Dermis microvascular lymphatic vessel endothelial cell (primary cell): ENCODE measurements around the gene RNF183. TPM values are rescaled to one million over a fixed set of nuclear protein-coding genes. Genes with fewer than 3 reads are reported as not detected.
"Not testable (repeated sequence)": the region's sequence is repeated elsewhere in the genome, so short reads cannot be mapped to it uniquely, and the experiment has no call there.

Source experiments
- DNase-seq, 2 donors: peaks; one replicate each; pipeline versions ENCODE4 v3.0.0 to v3.0.0-alpha.2; 2010; ENCODE audit warnings: low read depth in 2 of 2
- total RNA-seq: library from RNA; depleted of rRNA; stranded (reverse); fragments of >200 nt; gene quantifications from 2 replicates; pipeline ENCODE4 v1.2.1, GENCODE V29; 2014

Gene RNF183
- total RNA-seq, 1 donor from 2014 or later = not detected

GRCh38 chr9:113316030-113316429, 12.9 kb upstream of the RNF183 start:
- DNase-seq = no peak

GRCh38 chr9:113315231-113315630, 12.1 kb upstream of the RNF183 start:
- no peak for DNase-seq

- no peak for DNase-seq
Observed at GRCh38 chr9:113313261-113313660, 10.1 kb upstream of the RNF183 start.

- no peak for DNase-seq
Observed at GRCh38 chr9:113311961-113312360, 8.8 kb upstream of the RNF183 start.

GRCh38 chr9:113310538-113310937, 7.4 kb upstream of the RNF183 start:
- DNase-seq = peak in 1 of 2 donors; percentile 9

- DNase-seq = peak; percentile 33 to 58
Observed at GRCh38 chr9:113309204-113309813, 6.1 kb upstream of the RNF183 start.

GRCh38 chr9:113307396-113307975, 4.3 kb upstream of the RNF183 start:
- DNase-seq = no peak

GRCh38 chr9:113306566-113306965, 3.4 kb upstream of the RNF183 start:
- no peak for DNase-seq

GRCh38 chr9:113301548-113301947, 1.6 kb downstream of the RNF183 start:
- DNase-seq = no peak

GRCh38 chr9:113299800-113300292, 3.3 kb downstream of the RNF183 start:
- DNase-seq = peak in 1 of 2 donors; percentile 46

- DNase-seq = no peak
Observed at GRCh38 chr9:113298924-113299770, 4.0 kb downstream of the RNF183 start.

- DNase-seq = no peak
Observed at GRCh38 chr9:113298311-113298710, 4.9 kb downstream of the RNF183 start.

- no peak for DNase-seq
Observed at GRCh38 chr9:113296796-113297558, 6.2 kb downstream of the RNF183 start.

- not testable (repeated sequence) for DNase-seq
Observed at GRCh38 chr9:113296247-113296646, 6.9 kb downstream of the RNF183 start.

GRCh38 chr9:113293285-113293878, 9.8 kb downstream of the RNF183 start:
- no peak for DNase-seq

GRCh38 chr9:113290052-113290607, 13.0 kb downstream of the RNF183 start:
- peak in 1 of 2 donors; percentile 13 for DNase-seq

GRCh38 chr9:113289091-113289490, 14.1 kb downstream of the RNF183 start:
- peak in 1 of 2 donors; percentile 42 for DNase-seq

- no peak for DNase-seq
Observed at GRCh38 chr9:113281356-113281755, 21.8 kb downstream of the RNF183 start.

- no peak for DNase-seq
Observed at GRCh38 chr9:113278840-113279239, 24.3 kb downstream of the RNF183 start.

GRCh38 chr9:113275157-113276131, 27.7 kb downstream of the RNF183 start, which contains the start of the genes CDC26 and PRPF4:
CDC26 (minus strand) TSS chr9:113275572; CDS start chr9:113272507, 3,065 bp downstream.
PRPF4 (plus strand) TSS chr9:113275658; CDS start chr9:113275744, 86 bp downstream.
- peak; percentile 96 to 99 for DNase-seq
